GM21529 (cell line): ENCODE results near the gene KRTAP25-1.

Experiments
- ATAC-seq: cut with Tn5 transposase; IDR thresholded peaks from one replicate; pipeline ENCODE4 v1.9.1; 2021; ENCODE audit not compliant: unreplicated experiment

The KRTAP25-1 gene

GRCh38 chr21:30289215-30289614 is at the start of gene KRTAP25-1:
KRTAP25-1 (minus strand) TSS chr21:30289514; CDS start chr21:30289490, 24 bp downstream.
- no peak for ATAC-seq

- no peak for ATAC-seq
Measured at GRCh38 chr21:30338717-30339116, 49.4 kb upstream of the KRTAP25-1 start.

- no peak for ATAC-seq
Measured at GRCh38 chr21:30337772-30338171, 48.5 kb upstream of the KRTAP25-1 start.

- ATAC-seq: no peak
Measured at GRCh38 chr21:30337276-30337744, 48.0 kb upstream of the KRTAP25-1 start, which contains the start of gene KRTAP27-1. KRTAP27-1 (minus strand) TSS chr21:30337694; CDS start chr21:30337668, 26 bp downstream.

- no peak for ATAC-seq
Measured at GRCh38 chr21:30336596-30336995, 47.3 kb upstream of the KRTAP25-1 start.

- no peak for ATAC-seq
Measured at GRCh38 chr21:30333736-30334135, 44.4 kb upstream of the KRTAP25-1 start.

GRCh38 chr21:30332681-30333080 is 43.4 kb upstream of the KRTAP25-1 start:
- no peak for ATAC-seq

GRCh38 chr21:30329203-30329875 is 40.0 kb upstream of the KRTAP25-1 start:
- ATAC-seq: no peak

GRCh38 chr21:30326390-30326789 is 37.1 kb upstream of the KRTAP25-1 start:
- ATAC-seq: no peak

GRCh38 chr21:30320215-30320614 is 30.9 kb upstream of the KRTAP25-1 start, which contains the start of gene KRTAP26-1:
KRTAP26-1 (minus strand) TSS chr21:30320315; CDS start chr21:30320035, 280 bp downstream.
- no peak for ATAC-seq

- ATAC-seq: no peak
Measured at GRCh38 chr21:30315701-30316100, 26.4 kb upstream of the KRTAP25-1 start.

- ATAC-seq: no peak
Measured at GRCh38 chr21:30306884-30307283, 17.6 kb upstream of the KRTAP25-1 start.

- no peak for ATAC-seq
Measured at GRCh38 chr21:30305136-30305535, 15.8 kb upstream of the KRTAP25-1 start.

- ATAC-seq: no peak
Measured at GRCh38 chr21:30282850-30283249, 6.5 kb downstream of the KRTAP25-1 start, which contains the start of gene KRTAP24-1. KRTAP24-1 (minus strand) TSS chr21:30282950; CDS start chr21:30282932, 18 bp downstream.

GRCh38 chr21:30271611-30272010 is 17.7 kb downstream of the KRTAP25-1 start:
- no peak for ATAC-seq

GRCh38 chr21:30271156-30271555 is 18.2 kb downstream of the KRTAP25-1 start:
- no peak for ATAC-seq

- no peak for ATAC-seq
Measured at GRCh38 chr21:30269803-30270530, 19.3 kb downstream of the KRTAP25-1 start.

GRCh38 chr21:30268608-30269197 is 20.6 kb downstream of the KRTAP25-1 start:
- ATAC-seq: no peak

- ATAC-seq: no peak
Measured at GRCh38 chr21:30257773-30258172, 31.5 kb downstream of the KRTAP25-1 start.

GRCh38 chr21:30256100-30256499 is 33.2 kb downstream of the KRTAP25-1 start:
- ATAC-seq: no peak

- ATAC-seq: no peak
Measured at GRCh38 chr21:30255679-30256078, 33.6 kb downstream of the KRTAP25-1 start.

GRCh38 chr21:30251781-30252180 is 37.5 kb downstream of the KRTAP25-1 start:
- ATAC-seq: no peak
